Fibroblast of lung (primary cell): ENCODE measurements around the gene PCF11.

ENCODE experiments used
- CTCF ChIP-seq, 2 donors: IDR thresholded peaks in 1 of 2; conservative IDR thresholded peaks in 1 of 2; 1 replicate in 1 of 2; 2 replicates in 1 of 2; pipeline ENCODE4 v1.5.1; 2011 to 2012; ENCODE audit warnings: low read length in 2 of 2, control low read depth in 1 of 2, inconsistent platforms in 1 of 2, low read depth in 1 of 2, mild to moderate bottlenecking in 1 of 2
- EZH2 ChIP-seq: IDR thresholded peaks from 2 replicates; pipeline ENCODE4 v1.5.1; 2012; ENCODE audit warnings: low read length, control low read depth, mild to moderate bottlenecking; ENCODE audit errors: missing control alignments

DNA sequence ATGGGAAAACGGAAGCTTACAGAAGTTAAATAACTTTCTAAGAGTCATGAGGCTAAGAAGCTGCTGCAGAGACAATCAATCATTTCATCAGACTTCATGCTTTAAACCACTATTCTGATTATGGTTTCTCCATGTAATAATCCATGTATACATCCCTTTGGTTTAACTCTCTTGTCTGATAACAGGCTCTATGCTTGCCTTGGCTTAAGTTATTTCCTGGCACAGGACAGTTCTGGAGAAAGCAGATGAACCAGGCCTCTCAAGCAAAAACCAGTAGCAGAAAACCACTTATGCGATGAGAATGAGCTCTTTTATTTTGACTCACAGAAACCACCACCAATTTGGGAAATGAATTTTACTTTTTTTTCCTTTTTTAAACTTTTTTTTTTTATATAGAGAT lies 6.5 kb upstream of the PCF11 start:
- TF ChIP-seq CTCF (conservative IDR thresholded peaks at IDR 0.05 in 1 of 2, IDR thresholded peaks at IDR 0.05 in 1 of 2; ENCODE audit: low read depth in 1 of 2, low read length in 2 of 2) (no peak), EZH2 (no peak)
